ENCODE results near the gene PPP6R1.

The PPP6R1 gene

DNA sequence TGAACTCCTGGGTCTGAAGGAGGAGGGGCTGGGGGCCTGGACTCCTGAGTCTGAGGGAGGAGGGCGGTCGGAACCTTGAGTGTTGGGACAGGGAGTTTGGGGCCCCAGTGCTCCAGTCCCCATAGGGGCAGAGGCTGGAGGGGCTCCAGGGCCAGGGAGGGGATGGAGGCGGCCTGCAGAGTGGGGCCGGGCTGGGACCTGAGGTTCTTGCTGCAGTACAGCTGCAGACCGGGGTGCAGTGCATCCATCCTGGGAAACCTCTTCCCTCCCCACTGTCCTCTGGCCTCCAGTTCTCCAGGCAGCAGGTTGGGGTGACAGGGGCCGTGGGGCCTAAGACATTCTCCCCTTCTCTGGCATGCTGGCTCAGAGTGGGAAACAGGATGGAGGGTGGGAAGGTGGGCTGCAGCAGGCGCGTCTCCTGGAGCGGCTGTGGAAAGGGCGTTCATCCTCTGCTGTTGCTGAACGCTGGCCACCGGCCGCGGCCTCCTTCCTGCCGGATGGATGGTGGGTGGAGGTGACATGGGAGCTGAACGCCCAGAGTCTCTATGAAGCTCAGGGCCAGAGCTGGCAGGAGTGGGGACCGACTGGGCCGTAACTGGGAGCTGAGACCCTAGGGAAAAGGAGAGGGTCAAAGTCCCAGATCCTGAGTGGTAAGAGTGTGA is 26.5 kb upstream of the PPP6R1 start:
- Histone ChIP-seq H3K27me3 (ENCODE audit: insufficient read depth, poor library complexity, severe bottlenecking) (peaks cover 3% of the 10 kb centered on the region), H3K27ac (replicated peaks) (no peak overlapping the region), H3K4me3 (replicated peaks; ENCODE audit: insufficient read depth, low read length) (no peak overlapping the region)
- no peak for TF ChIP-seq GABPA (IDR thresholded peaks at IDR 0.05; ENCODE audit: low read depth)
- DNase-seq (ENCODE audit: low read depth in 1 of 2, low spot score in 1 of 2): no peak

DNA sequence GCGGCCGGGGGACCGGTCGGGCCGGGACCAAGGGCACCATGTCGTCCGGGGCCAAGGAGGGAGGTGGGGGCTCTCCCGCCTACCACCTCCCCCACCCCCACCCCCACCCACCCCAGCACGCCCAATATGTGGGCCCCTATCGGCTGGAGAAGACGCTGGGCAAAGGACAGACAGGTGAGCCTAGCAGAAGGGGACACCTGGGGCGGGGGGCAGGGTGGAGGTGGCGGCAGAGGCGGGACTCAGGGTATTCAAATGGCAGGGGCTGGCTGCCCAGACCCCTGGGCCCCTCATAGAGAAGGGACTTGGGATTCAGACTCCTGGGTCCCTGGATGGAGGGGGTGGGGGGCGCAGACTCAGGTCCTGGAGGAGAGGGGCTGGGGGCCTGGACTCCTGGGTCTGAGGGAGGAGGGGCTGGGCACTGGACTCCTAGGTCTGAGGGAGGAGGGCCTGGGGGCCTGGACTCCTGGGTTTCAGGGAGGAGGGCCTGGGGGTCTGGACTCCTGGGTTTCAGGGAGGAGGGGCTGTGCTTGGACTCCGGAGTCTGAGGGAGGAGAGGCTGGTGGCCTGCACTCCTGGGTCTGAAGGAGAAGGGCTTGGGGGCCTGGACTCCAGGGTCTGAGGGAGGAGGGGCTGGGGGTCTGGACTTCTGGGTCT is 25.7 kb upstream of the PPP6R1 start:
- Histone ChIP-seq H3K27me3 (ENCODE audit: insufficient read depth, poor library complexity, severe bottlenecking) (peaks cover 3% of the 10 kb centered on the region), H3K4me3 (replicated peaks; ENCODE audit: insufficient read depth, low read length) (no peak overlapping the region), H3K27ac (replicated peaks) (no peak overlapping the region)
- no peak for DNase-seq (ENCODE audit: low read depth in 1 of 2, low spot score in 1 of 2)
- TF ChIP-seq, protein P1, sequence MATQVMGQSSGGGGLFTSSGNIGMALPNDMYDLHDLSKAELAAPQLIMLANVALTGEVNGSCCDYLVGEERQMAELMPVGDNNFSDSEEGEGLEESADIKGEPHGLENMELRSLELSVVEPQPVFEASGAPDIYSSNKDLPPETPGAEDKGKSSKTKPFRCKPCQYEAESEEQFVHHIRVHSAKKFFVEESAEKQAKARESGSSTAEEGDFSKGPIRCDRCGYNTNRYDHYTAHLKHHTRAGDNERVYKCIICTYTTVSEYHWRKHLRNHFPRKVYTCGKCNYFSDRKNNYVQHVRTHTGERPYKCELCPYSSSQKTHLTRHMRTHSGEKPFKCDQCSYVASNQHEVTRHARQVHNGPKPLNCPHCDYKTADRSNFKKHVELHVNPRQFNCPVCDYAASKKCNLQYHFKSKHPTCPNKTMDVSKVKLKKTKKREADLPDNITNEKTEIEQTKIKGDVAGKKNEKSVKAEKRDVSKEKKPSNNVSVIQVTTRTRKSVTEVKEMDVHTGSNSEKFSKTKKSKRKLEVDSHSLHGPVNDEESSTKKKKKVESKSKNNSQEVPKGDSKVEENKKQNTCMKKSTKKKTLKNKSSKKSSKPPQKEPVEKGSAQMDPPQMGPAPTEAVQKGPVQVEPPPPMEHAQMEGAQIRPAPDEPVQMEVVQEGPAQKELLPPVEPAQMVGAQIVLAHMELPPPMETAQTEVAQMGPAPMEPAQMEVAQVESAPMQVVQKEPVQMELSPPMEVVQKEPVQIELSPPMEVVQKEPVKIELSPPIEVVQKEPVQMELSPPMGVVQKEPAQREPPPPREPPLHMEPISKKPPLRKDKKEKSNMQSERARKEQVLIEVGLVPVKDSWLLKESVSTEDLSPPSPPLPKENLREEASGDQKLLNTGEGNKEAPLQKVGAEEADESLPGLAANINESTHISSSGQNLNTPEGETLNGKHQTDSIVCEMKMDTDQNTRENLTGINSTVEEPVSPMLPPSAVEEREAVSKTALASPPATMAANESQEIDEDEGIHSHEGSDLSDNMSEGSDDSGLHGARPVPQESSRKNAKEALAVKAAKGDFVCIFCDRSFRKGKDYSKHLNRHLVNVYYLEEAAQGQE (IDR thresholded peaks at IDR 0.05; ENCODE audit: insufficient replicate concordance, low read depth): no peak
- TF ChIP-seq, protein P2, sequence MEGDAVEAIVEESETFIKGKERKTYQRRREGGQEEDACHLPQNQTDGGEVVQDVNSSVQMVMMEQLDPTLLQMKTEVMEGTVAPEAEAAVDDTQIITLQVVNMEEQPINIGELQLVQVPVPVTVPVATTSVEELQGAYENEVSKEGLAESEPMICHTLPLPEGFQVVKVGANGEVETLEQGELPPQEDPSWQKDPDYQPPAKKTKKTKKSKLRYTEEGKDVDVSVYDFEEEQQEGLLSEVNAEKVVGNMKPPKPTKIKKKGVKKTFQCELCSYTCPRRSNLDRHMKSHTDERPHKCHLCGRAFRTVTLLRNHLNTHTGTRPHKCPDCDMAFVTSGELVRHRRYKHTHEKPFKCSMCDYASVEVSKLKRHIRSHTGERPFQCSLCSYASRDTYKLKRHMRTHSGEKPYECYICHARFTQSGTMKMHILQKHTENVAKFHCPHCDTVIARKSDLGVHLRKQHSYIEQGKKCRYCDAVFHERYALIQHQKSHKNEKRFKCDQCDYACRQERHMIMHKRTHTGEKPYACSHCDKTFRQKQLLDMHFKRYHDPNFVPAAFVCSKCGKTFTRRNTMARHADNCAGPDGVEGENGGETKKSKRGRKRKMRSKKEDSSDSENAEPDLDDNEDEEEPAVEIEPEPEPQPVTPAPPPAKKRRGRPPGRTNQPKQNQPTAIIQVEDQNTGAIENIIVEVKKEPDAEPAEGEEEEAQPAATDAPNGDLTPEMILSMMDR (IDR thresholded peaks at IDR 0.05; ENCODE audit: insufficient read depth, low read length): no peak
- TF ChIP-seq SPI1 (IDR thresholded peaks at IDR 0.05; ENCODE audit: borderline replicate concordance, low read depth) (no peak), POLR2AphosphoS5 (IDR thresholded peaks at IDR 0.05; ENCODE audit: low read depth) (no peak), GABPA (IDR thresholded peaks at IDR 0.05; ENCODE audit: low read depth) (no peak)

DNA sequence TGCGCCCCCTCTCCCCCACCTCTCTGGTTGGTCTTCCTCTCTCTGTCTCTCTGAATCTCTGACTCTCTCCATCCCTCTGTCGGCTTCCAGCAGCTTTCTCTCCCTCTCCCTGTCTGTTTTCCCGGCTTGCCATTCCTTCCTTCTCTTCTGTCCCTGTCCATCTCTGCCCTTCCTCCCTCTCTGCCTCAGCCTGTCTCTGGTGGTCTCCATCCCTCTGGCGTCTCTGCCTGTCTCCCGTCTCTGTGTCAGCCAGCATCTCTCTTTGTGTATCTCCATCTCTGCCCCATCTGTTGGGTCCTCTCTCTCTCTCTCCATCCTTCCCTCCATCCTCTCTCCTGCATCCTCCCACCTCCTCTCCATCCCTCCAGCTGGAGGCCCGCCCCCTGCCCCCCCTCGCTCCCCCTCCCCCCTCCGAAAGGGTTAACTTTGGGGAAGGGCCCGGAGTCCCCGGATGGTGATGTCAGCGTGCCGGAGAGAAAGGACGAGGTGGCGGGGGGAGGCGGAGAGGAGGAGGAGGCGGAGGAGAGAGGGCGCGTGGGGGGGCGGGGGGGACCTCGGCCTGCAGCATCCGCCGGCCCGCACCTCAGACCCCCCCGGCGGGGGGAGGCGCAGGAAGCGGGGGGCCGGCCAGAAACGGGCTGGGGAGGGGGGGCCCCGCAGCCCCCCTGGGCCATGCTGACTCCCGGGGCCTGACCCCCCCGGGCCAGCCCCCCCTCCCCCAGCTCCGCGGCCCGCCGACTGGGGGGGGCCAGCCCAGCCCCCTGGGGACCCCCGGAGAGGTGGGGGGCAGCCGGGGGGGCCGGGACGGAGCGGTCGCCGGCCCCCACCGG is 24.9 kb upstream of the PPP6R1 start, which contains the start of gene BRSK1:
BRSK1 (plus strand) TSS at position 450 of the 830 bp plus-strand sequence. CDS start 446 bp downstream, outside the sequence.
- no peak within 1 kb of the TSS for H3K27ac ChIP-seq (replicated peaks)

More for the DNA sequence above, 24.9 kb upstream of the PPP6R1 start, which contains the start of gene BRSK1:
- no peak for DNase-seq (ENCODE audit: low read depth in 1 of 2, low spot score in 1 of 2)
- Histone ChIP-seq H3K4me3 (replicated peaks; ENCODE audit: insufficient read depth, low read length) (no peak within 1 kb of the TSS), H3K27me3 (ENCODE audit: insufficient read depth, poor library complexity, severe bottlenecking) (peaks cover 3% of the 10 kb centered on the region)
- TF ChIP-seq SPI1 (IDR thresholded peaks at IDR 0.05; ENCODE audit: borderline replicate concordance, low read depth) (no peak), GABPA (IDR thresholded peaks at IDR 0.05; ENCODE audit: low read depth) (no peak), POLR2AphosphoS5 (IDR thresholded peaks at IDR 0.05; ENCODE audit: low read depth) (no peak)
- TF ChIP-seq, protein P1 (IDR thresholded peaks at IDR 0.05; ENCODE audit: insufficient replicate concordance, low read depth): no peak
- TF ChIP-seq, protein P2 (IDR thresholded peaks at IDR 0.05; ENCODE audit: insufficient read depth, low read length): no peak
